Activated CD4-positive, alpha-beta T cell treated with anti-CD3 and anti-CD28 coated beads, Interleukin-2, amount 50 U/mL, for 48 hours (primary cell): Measurements from ENCODE around the gene POU2F3.
A peak's percentile ranks its signal among the peaks of the same experiment; 100 is the strongest.

Experiments used
- DNase-seq, 2 experiments: peaks; one replicate each; pipeline ENCODE4 v3.0.0-alpha.2; 2020

POU2F3 gene

DNA sequence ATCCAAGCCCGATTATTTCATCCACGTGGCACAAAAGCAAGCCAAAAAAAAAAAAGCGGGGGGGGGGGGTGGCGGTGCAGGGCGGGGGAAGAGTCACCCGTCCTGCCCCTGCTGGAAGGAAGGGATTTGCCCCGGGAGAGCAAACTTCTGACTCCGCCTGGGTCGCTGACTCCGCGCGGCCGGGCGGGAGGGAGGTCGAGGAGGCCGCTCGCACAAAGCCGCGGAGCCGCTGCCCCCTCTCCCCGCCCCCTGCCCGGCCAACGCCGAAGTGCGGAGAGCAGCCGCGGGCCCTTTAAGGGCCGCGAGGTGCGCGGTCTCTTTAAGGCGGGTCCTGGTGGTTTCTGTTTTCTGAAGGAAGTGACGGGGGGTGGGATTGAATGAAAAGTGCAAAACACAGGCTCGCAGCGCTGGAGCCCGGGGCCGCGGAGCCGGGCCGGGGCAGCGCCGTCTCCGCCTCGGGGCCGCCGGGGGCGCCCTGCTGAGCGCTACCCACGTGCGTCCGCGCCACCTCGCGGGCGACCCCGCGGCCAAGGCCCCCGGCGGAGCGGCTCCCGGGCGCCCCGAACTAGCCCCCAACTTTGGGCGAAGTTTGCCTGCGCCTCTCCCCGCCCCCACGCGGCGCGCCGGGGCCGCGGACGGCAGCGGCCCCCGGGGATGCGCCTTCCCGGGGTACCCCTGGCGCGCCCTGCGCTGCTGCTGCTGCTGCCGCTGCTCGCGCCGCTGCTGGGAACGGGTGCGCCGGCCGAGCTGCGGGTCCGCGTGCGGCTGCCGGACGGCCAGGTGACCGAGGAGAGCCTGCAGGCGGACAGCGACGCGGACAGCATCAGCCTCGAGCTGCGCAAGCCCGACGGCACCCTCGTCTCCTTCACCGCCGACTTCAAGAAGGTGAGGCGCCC, 29.1 kb upstream of the POU2F3 start, which contains the start of gene OAF:
Gene OAF (plus strand): TSS at position 407 of the 896 bp plus-strand sequence. CDS start 248 bp downstream, at position 655.
- peak; percentile 44 to 55 for DNase-seq

DNA sequence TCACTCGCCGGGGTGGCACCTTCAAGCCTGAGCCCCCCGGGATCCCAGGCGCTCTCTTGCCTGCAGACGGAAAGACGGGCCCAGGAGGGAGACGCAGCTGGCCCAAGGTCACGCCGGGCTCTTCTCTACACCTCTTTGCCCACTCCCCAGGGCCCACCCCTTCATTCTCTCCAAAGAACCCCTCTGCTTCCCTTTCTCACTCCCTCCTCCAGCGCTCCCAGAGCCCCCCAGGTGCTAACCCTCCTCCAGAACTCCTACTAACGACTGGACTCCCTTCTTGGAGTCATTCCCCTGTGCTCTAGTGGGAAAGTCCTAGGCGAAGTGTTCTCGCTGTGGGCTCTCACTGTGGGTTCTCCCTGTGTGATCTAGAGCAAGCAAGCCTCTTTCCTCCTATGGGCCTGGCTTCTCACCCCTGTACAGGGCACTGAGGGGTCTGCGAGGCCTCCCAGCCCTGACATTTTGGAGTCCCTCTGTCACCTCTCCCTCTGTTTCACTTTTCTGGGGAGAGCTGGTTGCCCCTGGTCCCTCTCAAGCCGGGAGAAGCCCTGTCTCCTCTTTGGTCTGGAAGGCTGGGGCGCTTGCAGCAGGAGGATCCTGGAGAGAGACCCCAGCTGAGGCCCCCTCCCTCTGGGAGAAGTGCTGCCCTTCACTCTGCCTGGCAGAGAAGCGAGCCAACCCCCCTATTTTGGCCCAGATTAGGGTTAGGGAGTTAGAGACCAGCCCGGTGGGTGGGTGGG, 28.2 kb upstream of the POU2F3 start:
- no peak for DNase-seq

- no peak for DNase-seq
Measured at GRCh38 chr11:120212259-120212878, 27.6 kb upstream of the POU2F3 start.

DNA sequence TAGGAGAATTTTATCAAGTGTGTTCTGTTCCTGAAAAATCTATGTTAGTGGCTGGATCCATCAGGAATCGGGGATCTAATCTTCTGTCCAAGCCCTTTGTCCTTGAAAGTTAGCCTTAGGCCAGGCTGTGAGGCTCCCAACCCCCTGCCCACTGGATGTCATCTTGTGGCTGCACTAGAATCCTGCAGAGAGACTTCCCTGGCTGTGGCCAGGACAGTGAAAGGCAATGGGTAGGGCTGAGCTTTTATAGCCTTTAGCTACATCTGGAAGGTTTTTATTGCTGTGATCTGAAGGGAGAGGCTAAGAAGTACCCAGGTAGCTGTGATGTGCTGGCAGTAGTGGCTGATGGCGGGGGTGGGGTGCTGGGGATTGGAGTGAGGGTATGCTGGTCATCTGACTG, 27.0 kb upstream of the POU2F3 start:
- no peak for DNase-seq

- DNase-seq: no peak
Measured at GRCh38 chr11:120214581-120214980, 25.4 kb upstream of the POU2F3 start.

GRCh38 chr11:120215634-120216033, 24.3 kb upstream of the POU2F3 start:
- DNase-seq: no peak

GRCh38 chr11:120216426-120217102, 23.4 kb upstream of the POU2F3 start:
- no peak for DNase-seq

- no peak for DNase-seq
Measured at GRCh38 chr11:120217526-120217925, 22.4 kb upstream of the POU2F3 start.

GRCh38 chr11:120217941-120218694, 21.8 kb upstream of the POU2F3 start:
- DNase-seq: no peak

DNA sequence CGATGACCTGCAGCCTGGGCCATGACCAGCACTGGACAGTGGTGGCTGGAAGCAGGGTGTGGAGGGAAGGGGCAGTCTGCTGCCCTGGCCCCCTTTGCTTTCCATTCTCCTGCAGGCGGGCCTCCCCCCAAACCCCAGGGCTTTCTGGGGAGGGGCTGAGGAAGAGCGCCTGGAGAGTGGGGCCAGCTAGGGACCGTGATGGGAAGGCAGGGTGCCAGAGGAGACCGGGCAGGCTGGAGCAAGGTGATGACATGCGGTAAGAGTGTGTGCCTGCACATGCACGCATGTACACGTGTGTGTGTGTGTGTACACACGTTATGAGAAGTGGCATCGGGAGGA, 21.3 kb upstream of the POU2F3 start:
- DNase-seq: no peak

DNA sequence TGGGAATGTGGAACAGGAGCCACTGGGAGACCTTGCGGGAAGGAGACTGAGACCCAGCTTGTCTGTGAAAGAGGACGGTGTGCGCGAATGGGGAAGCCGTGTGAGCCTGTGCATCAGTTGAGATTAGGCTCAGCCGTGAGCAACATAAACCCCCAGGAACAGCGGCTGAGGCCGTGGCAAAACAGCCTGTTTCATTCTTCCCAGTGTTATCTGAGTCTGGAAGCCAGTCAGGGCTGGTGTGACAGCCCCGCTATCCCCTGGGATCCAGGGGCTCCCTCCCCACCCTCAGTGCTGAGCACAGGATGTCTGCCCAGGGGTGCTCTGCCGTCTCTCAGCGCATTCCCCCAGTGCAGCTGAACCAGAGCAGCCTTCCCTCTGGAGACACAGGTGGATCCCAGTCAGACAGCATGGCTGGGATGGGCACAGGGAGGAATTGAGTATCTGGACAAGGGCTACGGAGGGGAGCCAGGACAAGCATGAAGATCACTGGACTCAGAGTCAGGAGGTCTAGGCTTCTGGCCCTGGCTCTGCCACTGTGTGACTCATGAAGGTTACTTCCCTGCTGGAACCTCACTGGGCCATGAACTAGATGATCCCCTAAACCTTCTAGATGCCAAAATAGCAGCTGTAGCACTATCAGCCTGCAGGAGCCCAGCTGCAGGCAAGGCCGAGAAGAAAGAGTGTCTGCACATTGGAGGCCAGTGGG, 20.6 kb upstream of the POU2F3 start:
- DNase-seq: no peak

DNA sequence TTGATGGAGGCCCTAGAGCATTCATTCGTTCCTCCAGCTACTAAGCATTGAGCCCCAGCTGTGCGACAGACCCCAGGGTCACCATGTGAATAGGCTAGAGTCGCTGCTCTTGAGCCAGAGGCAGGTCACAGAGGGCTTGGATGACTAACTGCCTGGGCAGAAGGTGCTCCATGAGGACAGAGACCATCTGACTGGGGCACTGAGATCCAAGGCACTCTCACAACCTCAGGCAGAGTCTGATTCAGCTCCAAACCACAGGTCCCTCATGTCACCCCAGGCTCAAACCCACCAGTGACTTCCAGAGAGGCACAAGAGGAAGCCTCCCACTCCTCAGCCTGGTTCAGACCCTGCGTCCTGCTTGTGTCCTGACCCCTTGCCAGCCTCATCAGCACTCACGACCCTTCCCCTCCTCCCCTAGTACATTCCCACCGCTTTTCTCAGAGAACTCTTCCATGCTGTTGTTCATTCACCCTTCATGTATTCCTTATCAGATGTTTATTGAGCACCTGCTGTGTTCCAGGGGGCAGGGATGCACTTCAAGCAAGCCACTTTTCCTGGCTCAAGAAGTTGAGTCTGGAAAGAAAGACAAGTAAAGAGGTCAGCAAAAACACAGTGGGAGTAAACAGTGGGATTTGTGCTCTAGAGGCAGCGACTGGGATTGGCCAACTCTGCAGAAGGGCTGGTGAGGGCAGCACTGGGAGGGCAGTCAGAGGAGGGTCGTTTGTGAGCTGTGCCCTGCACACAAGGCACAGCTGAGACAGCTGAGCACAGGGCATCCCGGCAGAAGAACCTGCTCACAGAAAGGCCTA, 19.8 kb upstream of the POU2F3 start:
- DNase-seq: no peak

DNA sequence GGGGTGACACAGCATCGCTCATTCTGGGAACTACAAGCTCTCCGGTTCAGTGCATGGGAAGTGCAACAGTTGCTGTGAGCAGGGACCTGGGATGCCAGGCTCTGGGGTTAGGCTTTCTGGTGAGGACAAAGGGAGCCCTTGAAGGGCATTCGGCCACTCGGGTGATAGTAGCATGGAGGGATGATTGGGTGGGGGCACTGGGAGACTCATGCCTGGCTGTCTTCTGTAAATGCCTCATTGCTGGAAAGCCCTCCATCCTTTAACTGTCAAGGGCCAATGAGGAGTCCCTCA, 19.2 kb upstream of the POU2F3 start:
- DNase-seq: no peak

DNA sequence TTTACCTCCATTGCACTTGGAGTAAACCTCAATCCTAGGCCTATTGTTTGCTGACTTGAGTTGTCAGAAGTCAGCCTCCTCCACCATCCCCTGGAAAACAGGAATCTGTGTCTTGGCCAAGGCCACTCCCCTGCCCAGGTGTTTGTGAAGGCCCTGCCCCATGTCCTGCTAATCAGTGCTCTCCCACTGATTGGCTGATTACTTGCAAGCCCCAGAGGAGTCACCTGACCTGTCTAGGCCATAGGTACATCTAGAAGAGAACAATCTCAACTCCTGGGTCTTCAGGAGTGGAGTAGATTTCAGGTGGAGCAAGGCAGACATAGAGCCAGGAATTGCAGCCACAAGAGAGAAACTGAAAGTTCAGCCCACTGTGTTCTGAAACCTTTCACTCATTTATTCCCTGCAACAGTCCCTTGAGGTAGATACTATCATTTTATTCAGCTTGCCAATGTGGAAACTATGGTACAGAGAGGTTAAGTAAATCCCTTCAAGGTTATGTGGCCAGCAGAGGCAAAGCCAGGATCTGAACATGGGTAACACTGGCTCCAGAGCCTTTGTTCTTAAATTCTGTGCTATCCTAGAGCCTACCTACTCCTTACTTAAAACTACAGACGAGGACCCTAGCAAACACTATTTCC, 18.7 kb upstream of the POU2F3 start:
- DNase-seq: no peak

DNA sequence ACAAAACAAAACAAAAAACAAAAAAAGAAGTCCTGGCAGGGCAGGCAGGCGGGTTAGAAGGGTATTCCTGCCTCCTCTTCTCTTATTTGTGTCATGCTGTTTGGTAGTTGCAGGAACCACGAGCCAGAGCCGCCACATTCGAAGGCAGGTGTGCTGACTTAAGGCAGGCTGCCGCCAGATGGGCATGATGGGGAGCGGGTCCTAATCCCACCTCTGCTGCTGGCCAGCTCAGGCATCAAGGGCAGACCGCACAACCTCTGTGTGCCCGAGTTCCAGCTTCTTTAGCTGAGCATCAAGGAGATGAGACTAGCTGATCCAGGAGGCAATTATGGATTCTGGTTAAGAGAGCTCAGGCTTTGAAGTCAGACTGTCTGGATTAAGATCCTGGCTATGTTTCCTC, 17.0 kb upstream of the POU2F3 start:
- no peak for DNase-seq

DNA sequence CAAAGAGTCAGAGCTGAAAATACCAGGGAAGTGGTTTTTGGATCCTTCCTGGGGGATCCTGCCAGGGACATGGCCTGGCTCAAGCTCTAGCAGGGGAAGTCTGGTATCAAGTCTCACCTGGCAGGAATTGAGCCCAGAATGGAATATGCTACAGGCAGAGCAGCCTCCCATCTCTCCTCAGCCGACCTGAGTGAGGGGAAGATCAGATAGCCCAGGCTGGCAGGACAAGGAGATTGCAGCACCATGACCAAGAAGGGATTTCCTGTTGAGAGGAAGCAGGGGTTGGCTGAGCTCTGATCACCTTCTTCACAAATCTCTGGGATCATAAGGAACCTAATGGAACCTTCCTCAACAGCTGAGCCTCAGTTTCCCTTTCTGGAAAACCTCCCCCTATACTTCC, 16.1 kb upstream of the POU2F3 start:
- no peak for DNase-seq

DNA sequence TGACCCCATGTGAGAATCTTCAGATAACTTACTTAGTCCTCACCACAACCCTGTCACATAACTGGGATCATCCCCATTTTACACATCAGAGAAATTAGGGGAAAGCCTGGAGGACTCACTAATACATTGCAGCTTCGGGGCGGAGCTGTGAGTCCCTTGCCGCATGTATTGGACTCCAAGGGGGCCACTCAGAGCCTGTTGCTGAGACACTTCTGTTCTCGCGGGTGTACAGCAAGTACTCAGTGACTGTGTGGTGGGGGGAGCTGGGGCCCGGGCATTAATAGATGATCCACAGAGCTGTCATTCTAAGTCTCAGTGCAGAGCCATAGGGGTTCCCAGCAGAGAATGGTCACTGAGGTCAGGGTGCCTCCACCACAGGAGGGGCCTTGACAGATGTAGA, 15.6 kb upstream of the POU2F3 start:
- DNase-seq: no peak

GRCh38 chr11:120224972-120225909, 14.7 kb upstream of the POU2F3 start:
- no peak for DNase-seq

GRCh38 chr11:120226242-120226641, 13.7 kb upstream of the POU2F3 start:
- DNase-seq: no peak
